Stimulated activated CD4-positive, alpha-beta T cell treated with anti-CD3 and anti-CD28 coated beads, Interleukin-15, amount 100 ng/mL, for 1 hour (primary cell): ENCODE results near the gene XPA.

Source experiments
- DNase-seq, 2 donors: peaks; one replicate each; pipeline ENCODE4 v3.0.0-alpha.2; 2020; ENCODE audit warnings: low read depth in 1 of 2, low spot score in 1 of 2

The XPA gene

DNA sequence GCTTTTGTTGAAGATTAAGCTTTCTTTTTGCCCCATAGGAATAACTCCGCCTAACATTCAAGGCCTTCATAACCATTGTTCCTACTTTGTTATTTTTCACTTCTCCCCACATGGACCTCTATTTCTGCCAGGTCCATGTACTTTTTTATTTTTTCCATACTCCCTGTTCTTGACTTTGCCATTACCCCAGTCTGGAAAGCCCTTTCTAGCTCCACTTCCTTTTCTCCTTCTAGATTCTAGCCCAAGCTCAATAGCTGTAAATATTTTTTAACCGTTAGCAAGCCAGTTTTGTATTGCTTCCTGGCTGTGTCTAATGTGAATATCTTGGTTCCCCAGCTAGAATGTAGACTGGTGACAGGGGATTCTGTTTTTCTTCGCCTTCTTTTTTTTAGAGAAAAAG lies 37.4 kb downstream of the XPA start:
- DNase-seq: no peak

DNA sequence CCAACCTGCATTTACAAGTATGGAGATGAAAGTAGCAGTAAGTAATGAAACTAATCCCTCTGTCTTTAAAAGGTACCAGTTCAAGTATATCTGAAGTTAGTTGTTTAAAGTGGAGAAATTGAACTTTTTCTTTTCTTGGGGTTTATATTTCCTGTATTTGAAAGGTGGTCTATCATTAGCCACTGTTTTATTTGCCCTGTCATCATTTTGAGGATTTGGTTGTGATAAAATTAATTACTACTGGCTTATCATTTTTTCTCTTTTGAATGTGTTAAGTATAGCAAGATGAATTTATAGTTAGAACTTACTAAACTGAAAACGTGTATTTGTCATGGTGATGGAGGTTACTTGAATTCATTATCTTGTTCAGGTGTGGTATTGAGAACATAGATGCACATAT lies 38.4 kb downstream of the XPA start:
- no peak for DNase-seq

DNA sequence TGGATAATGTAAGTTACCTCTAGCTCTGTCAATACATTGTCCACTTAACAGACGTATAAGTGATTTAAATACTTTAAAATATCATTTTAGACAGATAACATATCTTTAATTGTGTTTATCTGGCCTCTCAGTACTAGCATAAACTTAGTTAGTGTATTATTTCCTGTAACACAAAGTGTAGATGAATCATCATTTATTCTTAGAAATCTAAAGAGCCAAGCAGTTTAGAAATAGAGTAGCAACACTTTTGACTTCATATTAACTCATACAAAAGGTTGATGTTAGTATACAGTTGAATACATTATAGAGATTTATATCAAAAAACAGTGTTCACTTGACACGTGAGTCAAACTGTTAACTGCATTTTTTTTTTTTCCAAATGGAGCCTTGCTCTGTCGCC lies 45.5 kb downstream of the XPA start:
- no peak for DNase-seq

DNA sequence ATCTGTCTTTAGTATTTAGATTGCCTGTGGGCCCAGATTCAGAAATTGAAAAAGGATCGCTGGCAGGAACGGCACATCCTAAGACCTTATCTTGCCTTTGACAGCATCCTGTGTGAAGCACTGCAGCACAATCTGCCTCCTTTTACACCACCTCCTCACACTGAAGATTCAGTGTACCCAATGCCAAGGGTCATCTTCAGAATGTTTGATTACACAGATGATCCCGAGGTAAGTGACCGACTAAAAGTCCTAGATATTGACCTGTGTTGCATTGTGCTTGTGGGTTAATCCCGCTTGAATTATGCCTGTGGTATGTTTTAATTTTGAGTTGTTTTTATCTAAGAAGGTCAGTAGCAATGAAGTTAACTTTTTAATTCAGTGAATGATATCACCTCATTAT lies 49.1 kb downstream of the XPA start:
- no peak for DNase-seq

DNA sequence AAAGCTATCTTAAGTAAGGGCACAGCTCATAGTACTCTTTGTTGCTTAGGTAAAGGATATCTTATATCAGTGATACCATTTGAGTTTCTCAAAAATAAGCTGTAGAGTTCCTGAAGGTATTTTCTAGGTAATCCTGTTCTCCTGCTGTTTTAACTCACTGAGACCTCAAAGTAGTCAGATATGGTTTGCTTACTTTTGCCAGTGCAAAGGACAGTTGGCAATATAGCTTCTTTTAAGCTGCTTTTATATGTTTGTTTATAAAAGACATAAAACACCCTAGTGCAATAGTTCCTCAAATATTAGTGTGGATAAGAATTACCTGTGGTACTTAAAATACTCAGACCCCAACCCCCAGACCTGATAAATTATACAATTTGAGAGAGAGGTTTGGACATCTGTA lies 51.4 kb downstream of the XPA start:
- no peak for DNase-seq

DNA sequence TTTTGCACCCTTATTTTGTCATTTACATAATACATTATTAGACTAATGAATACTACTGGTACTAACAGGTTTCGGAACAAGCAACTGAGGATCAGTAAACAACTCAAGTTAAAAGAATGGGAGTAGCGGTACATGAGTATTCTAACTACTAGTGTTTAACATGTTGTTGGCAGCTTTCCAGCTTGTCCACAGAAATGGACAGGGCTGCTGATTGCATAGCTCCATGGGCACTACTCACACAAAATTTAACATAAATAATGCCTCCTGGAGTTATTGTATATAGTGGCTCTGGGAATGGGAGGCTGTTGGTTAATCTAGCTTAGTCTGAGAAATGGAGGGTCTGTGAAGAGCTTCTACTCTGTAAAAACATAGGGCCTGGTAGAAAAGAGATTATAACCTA lies 56.8 kb downstream of the XPA start:
- no peak for DNase-seq

DNA sequence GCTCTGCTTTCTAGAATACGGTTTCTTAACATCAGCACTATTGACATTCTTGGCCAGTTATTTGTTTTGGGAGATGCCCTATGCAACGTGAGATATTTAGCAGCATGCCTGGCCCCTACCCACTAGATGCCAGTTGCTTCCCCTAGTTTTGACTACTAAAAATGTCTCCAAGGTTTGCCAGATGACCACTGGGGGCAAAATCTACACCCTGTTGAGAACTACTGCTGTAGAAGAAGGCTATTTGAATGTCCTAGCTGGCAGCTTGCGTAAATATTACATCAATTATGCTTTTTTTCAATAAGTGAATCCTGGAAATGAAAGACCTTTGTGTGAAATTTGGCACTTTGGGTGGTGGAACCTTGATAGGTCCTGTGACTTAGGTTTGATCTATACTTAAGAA lies 58.5 kb downstream of the XPA start:
- DNase-seq: no peak

DNA sequence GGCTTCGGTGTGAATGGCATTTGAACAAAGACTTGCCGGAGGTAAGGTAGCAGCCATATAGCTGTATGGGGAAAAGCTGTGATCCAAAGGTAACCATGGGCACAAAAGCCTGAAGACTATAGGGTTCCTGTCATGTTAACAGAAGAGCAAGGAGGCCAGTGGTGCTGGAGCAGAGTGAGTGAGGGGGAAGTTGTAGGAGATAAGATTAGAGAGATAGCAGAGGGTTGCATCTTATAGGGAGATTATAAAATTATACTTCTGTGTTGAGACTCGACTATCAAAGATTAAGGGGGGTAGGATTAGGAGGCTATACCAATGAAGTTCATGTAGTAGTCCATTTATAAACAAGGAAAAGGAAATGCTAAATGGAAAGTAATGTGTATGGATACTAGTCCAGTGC lies 60.2 kb downstream of the XPA start:
- no peak for DNase-seq

DNA sequence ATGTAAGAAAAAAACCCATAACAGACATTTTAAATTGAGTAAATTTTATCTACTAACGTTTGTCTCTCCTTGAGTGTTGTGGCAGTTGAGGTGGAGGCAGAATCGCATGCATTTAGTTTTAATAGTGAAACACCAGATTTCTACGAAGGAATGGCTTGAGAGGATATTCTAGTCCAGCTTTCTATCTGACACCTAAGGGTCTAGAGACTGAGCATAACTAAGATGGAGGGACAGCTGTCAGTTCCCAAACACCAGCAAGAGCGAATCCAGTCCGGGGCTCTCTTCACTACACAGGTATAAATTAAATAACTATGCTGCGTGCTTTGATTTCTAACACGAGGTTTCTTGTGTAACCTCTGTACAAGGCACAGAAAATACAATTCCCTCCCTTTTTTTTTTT lies 62.1 kb downstream of the XPA start:
- DNase-seq: no peak

DNA sequence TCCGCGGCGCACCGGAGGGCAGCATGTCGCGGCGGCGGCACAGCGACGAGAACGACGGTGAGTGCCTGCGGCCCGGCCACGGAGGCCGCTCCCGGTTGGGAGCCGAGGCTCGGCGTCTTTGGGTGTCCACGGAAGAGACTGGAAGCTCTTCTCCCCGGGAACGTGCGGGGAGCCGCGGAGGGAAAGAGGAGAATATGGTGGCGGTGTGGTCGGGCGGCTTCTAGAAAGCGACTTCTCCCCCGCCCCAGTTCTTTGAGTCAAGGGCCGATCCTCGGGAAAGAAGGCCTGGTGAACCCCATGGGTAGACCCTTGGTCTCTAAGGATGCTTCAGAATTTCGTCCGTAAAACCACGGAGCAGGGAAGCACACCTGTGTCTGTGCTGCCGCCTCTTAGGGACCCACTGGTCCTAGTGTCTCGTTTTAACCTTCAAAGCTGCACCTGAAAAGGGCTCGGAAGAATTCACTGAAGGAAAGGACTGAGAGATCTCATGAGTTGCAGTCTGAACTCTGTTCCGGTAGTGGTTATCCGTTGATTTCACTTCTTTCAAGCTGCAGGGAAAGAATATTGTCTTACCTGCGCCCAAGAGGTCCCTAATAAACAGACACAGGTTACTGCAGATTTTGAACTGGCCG lies 63.2 kb downstream of the XPA start:
- no peak for DNase-seq

DNA sequence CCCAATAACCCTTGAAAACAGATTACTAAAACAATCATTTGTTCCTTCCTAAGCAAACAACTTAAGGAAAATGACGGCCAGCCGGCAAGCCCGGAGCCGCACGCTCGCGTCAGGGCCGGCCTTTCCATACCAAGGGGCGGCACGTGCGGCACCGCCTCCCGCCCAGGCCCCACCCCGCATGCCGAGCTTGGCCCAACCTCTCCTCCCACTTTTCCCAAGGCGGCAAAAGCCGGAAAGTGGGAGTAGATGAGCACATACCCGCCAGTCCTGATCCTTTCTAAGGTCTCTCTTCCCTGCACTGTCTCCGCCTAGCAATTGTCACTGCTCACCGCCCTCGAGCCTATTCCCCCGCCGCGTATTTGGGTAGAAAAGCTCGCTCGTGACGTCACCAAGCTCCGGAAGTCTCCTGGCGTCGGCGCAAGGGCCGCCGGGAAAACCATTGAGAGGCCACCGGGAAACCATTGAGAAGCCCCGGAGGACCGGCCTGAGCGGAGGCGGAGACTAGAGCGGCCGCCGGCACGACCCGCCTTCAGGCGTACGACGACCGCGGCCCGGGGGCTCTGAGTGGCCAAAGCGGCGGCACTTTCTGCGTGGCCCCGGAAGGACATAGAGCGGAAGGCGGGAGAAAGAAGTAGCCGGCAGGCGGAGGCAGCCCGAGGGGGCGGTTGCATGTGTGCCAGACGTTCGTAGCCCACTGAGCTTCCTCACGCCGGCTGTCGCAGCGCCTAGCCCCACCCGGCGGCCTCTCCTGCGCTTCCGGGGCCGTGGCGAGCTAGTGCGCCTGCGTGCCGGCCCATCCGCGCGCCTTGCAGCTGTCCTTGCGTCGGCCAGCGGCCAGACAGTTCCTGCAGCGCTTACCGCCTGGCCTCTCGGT lies 63.9 kb downstream of the XPA start, which contains the start of the genes NCBP1 and TSTD2:
TSS of gene NCBP1 (plus strand) at position 837 of the 874 bp plus-strand sequence. CDS start 61 bp downstream, outside the sequence.
TSS of gene TSTD2 (minus strand) at position 384 of the 874 bp plus-strand sequence. CDS start 5,806 bp downstream, outside the sequence.
- peak; percentile 89 to 90 for DNase-seq

DNA sequence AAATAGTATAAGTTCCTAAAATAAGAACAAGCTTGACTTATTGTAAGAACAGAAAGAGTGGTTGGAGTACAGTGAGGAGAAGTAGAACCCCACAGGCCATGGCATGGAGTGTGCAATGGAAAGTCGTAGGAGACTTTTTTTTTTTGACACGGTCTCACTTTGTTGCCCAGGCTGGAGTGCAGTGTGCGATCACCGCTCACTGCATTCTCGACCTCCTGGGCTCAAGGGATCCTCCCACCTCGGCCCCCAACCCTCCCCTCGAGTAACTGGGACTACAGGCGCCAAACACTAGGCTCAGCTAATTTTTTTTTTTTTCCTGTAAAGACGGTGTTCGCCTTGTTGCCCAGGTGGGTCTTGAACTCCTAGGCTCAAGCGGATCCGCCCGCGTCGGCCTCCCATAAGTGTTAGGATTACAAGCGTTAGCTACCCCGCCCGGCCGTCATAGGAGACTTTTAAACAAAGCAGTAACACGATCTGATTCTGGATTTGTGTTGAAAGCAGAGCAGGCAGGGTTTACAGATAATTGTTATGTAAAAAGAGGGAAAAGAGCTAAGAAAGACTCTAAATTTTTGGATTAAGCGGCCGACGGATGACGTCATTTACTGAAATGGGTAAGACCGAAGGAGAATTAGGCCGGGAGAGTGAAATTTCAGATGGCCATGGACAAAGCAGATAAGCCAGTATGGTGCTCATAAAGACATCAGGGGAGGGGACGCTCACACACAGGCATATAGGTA lies 64.7 kb downstream of the XPA start:
- no peak for DNase-seq

DNA sequence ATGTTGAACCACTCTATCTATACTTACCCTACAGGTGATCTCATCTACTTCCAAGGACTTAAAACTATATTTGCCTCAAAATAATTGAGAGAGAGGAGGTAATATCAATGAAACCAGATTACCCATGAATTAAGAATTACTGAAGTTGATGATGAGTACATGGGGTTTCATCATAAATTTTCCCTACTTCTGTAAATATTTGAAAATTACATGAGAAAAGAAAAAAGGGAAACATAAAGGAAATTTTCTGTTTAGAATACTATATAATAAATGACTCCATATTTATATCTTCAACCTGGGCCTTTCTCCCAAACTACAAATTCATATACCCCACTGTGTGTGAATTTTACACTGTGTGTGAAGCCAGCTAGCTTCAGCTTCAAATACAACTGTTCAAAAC lies 66.5 kb downstream of the XPA start:
- no peak for DNase-seq

DNA sequence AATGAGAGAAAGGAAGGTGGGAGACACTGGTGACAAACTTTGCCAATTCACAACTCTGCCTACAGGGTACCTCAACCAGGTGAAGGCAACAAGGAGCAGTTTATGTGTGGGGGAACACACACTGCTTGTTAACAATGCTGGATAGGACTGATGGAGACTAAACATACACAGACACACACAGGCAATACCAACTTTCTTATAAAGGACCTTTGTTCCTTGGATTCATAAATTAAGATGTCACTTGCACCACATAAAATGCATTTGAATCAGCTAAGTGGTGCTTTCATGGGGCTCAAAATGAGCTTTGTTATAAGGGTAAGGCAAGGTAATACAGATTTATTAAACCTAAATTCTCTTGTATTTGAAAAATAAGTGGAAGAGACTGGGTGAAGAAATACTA lies 68.0 kb downstream of the XPA start:
- no peak for DNase-seq

DNA sequence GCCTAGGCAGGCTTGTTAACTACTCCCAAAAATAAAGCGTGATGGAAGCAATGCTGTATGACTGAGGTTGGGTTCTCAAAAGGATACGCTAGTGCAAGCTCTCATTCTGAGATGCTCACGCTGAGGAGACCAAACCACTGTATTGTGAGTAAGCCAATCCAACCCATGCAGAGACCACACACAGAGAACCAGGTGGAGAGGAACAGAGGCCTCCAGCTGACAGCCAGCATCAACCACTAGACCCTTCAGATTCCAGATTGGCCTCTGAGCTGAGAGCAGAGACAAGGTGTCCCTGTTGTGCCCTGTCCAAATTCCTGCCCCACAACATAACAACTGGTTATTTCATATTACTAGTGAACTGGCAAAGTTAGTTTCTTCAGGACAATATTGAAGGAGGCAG lies 68.5 kb downstream of the XPA start:
- no peak for DNase-seq

DNA sequence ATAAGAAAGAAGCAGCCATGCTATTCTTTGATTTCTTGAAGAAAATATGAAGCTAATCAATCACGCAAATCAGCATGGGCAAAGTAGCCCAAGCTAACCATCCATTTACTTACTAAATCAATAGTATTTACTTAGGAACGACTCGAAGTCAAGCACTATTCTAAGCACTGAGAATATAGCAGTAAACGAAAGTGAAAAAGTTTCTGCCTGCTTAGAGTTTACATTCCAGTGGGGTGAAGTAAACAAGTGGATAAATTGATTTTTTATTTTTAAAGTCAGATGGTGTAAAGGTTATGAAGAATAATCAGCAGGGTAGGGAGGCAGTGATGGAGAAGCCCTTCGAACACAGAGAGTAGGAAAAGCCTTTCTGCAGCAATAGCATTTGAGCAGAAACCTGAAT lies 69.5 kb downstream of the XPA start:
- DNase-seq: no peak

DNA sequence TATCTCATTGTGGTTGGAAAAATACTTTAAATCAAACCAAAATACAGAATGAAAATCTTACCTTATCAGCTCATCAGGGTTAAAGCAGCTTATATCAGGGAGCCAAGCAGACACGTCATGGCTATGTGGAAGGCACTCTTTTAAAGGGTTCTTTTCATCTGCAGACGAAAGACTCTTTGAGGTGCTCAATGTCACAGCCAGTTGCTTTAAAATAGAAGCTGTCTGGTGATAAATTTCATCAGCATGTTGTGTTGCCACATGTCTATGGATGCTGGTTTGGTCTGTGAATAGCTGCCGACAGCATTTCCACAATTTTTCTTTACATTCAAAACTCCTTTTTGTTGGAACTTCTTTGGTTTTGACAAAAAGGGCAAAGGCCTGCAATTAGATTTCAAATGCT lies 71.5 kb downstream of the XPA start:
- no peak for DNase-seq
